Uterus (tissue), 2 donors: ENCODE measurements around the gene KRTAP10-10.

Experiments
- POLR2A ChIP-seq, 2 donors: fragments of 450-650 bp; IDR thresholded peaks; one replicate each; pipeline ENCODE4 v1.6.1; 2016; ENCODE audit warnings: antibody characterized with exemption in 2 of 2, mild to moderate bottlenecking in 1 of 2, moderate library complexity in 1 of 2
- TF ChIP-seq, protein P1 (sequence below), 4 experiments: fragments of 200-600 bp in 2 of 4; fragments of 450-650 bp in 2 of 4; sonication (generic) in 2 of 4; IDR thresholded peaks; one replicate each; pipeline ENCODE4 v1.5.1; 2016 to 2019; ENCODE audit warnings: antibody characterized with exemption in 4 of 4, mild to moderate bottlenecking in 2 of 4, moderate library complexity in 1 of 4

DNA sequence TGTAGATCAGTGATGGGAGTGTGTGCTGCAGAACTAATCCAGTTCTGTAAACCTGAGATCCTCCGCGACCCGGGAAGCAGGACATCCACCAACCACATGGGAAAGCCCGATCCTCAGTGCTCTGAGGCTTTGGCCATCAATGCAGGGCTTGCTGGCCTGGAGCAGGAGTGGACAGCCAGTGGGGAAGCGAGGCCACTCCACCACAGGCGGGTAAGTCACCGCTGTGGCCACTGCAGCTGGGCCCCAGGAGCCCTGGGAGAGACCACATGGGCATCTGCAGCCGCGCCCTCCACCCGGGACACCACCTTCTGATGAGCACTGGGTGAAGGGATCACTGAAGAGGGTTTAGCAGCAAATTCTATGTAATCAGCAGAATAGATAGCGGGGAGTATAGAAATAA is 44.0 kb downstream of the KRTAP10-10 start:
- TF ChIP-seq, protein P1, sequence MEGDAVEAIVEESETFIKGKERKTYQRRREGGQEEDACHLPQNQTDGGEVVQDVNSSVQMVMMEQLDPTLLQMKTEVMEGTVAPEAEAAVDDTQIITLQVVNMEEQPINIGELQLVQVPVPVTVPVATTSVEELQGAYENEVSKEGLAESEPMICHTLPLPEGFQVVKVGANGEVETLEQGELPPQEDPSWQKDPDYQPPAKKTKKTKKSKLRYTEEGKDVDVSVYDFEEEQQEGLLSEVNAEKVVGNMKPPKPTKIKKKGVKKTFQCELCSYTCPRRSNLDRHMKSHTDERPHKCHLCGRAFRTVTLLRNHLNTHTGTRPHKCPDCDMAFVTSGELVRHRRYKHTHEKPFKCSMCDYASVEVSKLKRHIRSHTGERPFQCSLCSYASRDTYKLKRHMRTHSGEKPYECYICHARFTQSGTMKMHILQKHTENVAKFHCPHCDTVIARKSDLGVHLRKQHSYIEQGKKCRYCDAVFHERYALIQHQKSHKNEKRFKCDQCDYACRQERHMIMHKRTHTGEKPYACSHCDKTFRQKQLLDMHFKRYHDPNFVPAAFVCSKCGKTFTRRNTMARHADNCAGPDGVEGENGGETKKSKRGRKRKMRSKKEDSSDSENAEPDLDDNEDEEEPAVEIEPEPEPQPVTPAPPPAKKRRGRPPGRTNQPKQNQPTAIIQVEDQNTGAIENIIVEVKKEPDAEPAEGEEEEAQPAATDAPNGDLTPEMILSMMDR (IDR thresholded peaks at IDR 0.05): no peak
- no peak for TF ChIP-seq POLR2A (IDR thresholded peaks at IDR 0.05)
